AG10803 (cell line): ENCODE data around the gene PCNX4.
A peak's percentile ranks its signal among the peaks of the same experiment; 100 is the strongest.

Source experiments
- DNase-seq: peaks from one replicate; pipeline ENCODE4 v3.0.0; 2010; ENCODE audit warnings: low read depth
- H3K4me3 ChIP-seq: 2 replicates; pipeline ENCODE4 v1.5.1; 2011; ENCODE audit warnings: mild to moderate bottlenecking, low read length, control low read depth
- CTCF ChIP-seq: conservative IDR thresholded peaks from 2 replicates; pipeline ENCODE4 v1.5.1; 2011; ENCODE audit warnings: mild to moderate bottlenecking, low read length, control low read depth, inconsistent platforms

The PCNX4 gene

GRCh38 chr14:60125918-60126317, 34.2 kb downstream of the PCNX4 start:
- no peak overlapping the region for H3K4me3 ChIP-seq
- peak; percentile 3 for DNase-seq
- TF ChIP-seq CTCF = no peak

GRCh38 chr14:60133487-60133886, 41.8 kb downstream of the PCNX4 start:
- no peak for TF ChIP-seq CTCF
- H3K4me3 ChIP-seq = no peak overlapping the region
- no peak for DNase-seq

- H3K4me3 ChIP-seq = no peak overlapping the region
- DNase-seq = no peak
- TF ChIP-seq CTCF = no peak
Measured at GRCh38 chr14:60134702-60135101, 43.0 kb downstream of the PCNX4 start.

GRCh38 chr14:60151715-60152114, 60.0 kb downstream of the PCNX4 start:
- TF ChIP-seq CTCF = no peak
- H3K4me3 ChIP-seq = no peak overlapping the region
- peak; percentile 95 for DNase-seq

GRCh38 chr14:60153991-60154390, 62.3 kb downstream of the PCNX4 start:
- no peak overlapping the region for H3K4me3 ChIP-seq
- no peak for DNase-seq
- TF ChIP-seq CTCF = no peak

GRCh38 chr14:60154671-60155070, 62.9 kb downstream of the PCNX4 start:
- no peak for TF ChIP-seq CTCF
- no peak for DNase-seq
- H3K4me3 ChIP-seq = no peak overlapping the region

GRCh38 chr14:60160422-60160821, 68.7 kb downstream of the PCNX4 start:
- DNase-seq = no peak
- TF ChIP-seq CTCF = no peak
- H3K4me3 ChIP-seq = no peak overlapping the region
